NCI-H1417 treated with DMSO at 0.1 percent for 48 hours (cell line): ENCODE results near the gene ZNF853.
"Not testable (repeated sequence)": the region's sequence is repeated elsewhere in the genome, so short reads cannot be mapped to it uniquely, and the experiment has no call there.

Experiments
- DNase-seq: peaks from one replicate; lab custom pipeline; 2025; lab: John Stamatoyannopoulos, UW

The ZNF853 gene

DNA sequence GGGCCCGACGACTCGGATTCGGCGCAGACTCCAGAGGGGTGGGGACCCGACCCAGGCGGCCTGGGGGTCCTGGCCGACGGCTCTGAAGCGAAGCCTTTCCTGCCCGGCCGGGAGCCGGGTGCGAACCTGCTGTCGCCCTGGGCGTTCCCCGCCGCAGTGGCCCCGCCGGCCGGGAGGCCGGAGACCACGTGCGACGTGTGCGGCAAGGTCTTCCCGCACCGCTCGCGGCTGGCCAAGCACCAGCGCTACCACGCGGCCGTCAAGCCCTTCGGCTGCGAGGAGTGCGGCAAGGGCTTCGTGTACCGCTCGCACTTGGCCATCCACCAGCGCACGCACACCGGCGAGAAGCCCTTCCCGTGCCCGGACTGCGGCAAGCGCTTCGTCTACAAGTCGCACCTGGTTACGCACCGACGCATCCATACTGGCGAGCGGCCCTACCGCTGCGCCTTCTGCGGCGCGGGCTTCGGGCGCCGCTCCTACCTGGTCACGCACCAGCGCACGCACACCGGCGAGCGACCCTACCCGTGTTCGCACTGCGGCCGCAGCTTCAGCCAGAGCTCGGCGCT is 37.1 kb downstream of the ZNF853 start:
- DNase-seq = no peak

DNA sequence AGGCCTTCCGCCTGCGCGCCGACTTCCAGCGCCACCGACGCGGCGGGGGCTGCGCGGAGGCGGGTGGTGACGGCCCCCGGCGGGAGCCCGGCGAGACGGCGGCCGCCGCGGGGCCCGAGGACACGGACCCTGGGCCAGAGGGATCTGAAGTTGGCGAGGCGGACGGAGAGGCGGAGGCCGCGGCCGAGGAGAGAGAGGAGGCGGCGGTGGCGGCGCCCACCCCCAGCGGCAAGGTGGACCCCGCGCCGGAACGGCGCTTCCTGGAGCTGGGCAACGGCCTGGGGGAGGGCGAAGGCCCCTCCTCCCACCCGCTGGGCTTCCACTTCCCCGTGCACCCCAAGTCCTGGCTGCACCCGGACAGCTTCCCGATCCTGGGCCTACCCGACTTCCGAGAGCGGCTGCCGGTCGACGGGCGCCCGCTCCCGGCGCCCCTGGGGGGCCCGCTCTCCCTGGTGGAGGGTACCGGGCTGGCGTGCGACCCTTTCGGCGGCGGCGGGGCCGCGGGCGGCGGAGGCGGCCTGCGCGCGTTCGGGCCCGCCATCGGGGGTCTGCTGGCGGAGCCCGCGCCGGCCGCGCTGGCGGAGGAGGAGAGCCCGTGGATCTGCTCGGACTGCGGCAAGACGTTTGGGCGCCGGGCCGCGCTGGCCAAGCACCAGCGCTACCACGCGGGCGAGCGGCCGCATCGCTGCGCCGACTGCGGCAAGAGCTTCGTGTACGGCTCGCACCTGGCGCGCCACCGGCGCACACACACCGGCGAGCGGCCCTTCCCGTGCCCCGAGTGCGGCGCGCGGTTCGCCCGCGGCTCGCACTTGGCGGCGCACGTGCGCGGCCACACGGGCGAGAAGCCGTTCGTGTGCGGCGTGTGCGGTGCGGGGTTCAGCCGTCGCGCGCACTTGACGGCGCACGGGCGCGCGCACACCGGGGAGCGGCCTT is 37.9 kb downstream of the ZNF853 start:
- no peak for DNase-seq

DNA sequence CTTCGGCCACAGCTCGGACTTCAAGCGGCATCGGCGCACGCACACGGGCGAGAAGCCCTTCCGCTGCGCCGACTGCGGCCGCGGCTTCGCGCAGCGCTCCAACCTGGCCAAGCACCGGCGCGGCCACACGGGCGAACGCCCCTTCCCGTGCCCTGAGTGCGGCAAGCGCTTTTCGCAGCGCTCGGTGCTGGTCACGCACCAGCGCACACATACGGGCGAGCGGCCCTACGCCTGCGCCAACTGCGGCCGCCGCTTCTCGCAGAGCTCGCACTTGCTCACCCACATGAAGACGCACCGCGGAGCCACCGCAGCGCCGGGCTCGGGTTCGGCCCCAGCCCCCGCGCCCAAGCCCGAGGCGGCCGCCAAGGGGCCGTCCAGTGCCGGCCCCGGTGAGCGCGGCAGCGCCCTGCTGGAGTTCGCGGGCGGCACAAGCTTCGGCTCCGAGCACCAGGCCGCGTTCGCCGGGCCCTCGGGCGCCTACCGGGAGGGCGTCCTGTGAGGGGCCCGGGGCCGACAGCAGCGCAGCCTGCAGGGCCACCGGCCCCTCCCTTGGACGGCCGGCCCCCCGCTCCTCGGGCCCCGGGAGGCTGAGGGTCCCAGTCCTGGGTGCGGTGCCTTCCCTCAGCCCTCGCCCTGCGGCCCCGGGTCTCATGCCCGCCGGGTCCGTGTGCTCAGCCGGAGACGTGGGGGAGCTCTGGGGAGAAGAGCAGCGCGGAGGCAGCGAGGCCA is 38.9 kb downstream of the ZNF853 start:
- no peak for DNase-seq

DNA sequence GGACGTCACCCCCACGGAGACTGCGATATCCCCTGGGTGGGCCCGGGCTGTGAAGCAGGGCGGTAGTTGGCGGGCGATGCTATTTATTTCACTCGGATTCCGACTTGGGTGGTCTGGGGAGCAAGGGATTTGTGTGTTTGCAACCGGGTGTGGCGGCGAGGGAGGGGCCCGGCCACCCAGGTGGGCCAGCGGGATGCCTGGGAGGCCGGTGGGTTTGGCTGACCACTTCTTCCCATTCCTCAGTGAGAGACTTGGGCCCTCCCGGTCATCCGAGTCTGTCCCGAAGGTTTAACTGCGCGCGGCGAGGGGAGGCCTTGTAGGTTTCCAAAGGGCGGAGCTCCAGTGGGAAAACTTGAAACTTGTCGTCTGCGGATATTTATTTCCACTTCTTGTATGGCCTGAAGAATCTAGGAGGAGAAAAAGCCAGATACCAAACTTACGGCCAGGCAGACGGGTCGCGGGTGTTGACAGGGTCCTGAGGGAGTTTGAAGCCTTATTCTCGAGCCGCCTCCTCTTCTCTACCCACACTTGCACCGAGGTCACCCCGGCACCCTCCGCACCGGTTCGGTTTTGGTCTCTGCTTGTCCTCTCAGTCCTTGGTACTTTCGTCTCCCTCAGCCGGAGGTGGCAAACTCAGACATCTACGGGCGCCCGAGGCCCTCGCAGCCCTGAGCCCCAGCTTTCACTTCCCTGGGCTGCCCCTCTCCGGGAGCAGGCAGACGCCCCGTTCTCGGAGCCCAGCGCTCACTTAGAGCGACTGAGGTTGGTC is 39.6 kb downstream of the ZNF853 start:
- DNase-seq = no peak

DNA sequence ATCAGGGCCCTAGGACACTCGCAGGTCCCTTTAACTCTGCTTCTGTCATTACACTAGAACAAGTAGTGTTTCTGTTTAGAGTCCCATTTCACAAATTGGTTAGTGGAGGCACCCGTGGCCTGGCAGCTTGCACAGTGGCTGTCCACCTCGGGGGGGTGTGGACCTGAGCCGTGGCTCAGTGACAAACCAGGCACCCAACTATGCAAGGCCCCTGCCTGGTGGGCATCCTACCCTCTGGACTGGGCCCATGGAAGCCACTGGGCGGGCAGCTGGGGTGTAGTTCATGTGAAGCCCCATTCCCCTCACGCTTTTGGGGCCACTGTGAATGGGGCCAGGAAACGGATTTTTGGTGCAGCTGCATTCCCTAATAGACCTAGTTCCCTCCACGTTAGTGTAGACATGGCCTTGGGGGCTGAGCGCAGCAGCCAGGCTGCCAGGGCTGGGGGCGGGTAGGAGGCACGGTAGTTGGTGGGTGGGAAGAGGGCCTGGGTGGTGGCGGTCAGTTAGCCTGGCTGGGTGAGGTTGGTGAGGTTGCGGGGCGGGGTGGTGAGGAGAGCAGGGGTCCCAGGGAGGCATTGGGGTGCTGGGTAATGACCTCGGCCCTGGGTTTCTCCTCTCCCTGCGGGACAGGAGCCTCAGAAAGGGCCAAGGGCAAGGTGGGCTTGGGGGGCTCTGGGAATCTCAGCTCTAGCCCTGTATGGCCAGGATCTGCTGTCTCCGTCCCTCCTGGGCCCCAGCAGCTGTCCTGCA is 40.4 kb downstream of the ZNF853 start:
- DNase-seq = no peak

DNA sequence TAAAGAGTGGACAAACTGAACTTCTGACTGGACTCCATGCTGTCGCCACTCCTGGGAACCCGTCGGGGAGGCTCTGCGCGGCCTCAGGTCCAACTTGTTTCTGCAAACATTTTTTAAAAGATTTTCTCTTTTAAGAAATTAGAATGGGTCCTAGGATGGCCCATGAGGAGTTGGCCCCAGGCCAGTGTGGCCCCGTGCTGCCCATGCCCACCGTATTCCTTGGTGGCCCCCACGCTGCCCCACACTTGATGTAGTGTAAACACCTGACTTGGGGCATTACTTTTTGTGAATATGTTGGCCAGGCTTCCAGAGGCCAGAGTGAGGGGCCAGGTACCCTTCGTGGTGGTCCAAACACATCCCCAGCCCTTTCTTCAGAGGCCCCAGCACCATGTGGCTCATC is 41.0 kb downstream of the ZNF853 start:
- DNase-seq = no peak

DNA sequence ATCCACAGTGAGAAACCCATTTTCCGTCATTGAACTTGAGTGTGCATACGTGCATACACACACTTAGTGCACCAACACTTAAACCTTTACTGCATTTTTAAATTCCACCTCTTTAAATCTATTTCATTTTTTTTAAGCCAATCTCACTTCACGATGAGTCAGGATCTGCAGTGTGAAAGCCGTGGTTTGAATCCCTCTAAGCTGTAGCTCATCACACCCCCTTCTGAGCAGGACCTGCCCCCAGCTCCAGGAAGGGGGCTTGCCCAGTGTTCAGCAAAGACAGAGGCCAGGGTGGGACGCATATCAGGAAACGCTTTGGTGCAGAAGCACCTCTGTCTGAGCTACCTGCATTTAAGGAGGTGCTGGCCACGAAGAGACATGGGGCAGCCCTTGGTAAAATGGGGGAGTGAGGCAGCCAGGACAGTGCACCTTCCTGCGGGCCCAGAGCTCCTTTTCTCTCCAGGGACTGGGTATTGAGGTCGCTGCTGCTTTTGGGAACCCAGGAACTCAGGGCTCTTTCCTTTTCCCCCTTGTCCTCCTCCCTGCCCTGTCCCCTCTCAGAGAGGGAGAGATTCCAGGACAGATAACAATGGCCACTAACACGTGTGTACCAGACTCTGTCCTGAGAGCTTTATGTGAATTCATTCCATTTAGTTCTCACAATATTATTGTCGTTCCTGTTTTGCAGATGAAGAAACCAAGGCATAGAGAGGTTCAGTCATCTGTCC is 43.4 kb downstream of the ZNF853 start:
- DNase-seq = no peak

DNA sequence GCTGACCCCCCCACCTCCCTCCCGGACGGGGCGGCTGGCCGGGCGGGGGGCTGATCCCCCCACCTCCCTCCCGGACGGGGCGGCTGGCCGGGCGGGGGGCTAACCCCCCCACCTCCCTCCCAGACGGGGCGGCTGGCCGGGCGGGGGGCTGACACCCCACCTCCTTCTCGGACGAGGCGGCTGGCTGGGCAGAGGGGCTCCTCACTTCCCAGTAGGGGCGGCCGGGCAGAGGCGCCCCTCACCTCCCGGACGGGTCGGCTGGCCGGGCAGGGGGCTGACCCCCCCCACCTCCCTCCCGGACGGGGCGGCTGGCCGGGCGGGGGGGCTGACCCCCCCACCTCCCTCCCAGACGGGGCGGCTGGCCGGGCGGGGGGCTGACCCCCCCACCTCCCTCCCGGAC is 55.4 kb downstream of the ZNF853 start:
- DNase-seq = not testable (repeated sequence)
